GM21526 (cell line): ENCODE measurements around the gene HTRA2.
A peak's percentile ranks its signal among the peaks of the same experiment; 100 is the strongest.
"Not testable (repeated sequence)": the region's sequence is repeated elsewhere in the genome, so short reads cannot be mapped to it uniquely, and the experiment has no call there.

Experiments
- ATAC-seq: cut with Tn5 transposase; IDR thresholded peaks from one replicate; pipeline ENCODE4 v1.9.1; 2021; ENCODE audit warnings: moderate library complexity; ENCODE audit not compliant: unreplicated experiment, low FRiP score

The HTRA2 gene

DNA sequence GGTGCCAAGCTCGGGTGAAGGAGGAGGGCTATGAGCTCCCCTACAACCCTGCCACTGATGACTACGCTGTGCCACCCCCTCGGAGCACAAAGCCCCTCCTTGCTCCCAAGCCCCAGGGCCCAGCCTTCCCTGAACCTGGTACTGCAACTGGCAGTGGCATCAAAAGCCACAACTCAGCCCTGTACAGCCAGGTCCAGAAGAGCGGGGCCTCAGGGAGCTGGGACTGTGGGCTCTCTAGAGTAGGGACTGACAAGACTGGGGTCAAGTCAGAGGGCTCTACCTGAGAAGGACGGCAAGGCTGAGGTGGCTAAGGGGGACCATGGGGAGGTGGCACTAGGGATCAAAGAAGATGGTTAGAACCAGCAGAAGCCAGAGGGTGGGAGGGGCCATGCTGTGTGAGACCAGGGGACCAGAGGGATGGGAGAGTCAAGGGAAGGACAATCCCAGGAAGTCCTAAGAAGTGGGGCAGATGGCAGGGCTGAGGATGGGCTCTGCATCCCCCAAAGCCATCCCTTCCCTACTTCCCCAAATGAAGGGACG lies 27.2 kb downstream of the HTRA2 start:
- ATAC-seq = no peak

DNA sequence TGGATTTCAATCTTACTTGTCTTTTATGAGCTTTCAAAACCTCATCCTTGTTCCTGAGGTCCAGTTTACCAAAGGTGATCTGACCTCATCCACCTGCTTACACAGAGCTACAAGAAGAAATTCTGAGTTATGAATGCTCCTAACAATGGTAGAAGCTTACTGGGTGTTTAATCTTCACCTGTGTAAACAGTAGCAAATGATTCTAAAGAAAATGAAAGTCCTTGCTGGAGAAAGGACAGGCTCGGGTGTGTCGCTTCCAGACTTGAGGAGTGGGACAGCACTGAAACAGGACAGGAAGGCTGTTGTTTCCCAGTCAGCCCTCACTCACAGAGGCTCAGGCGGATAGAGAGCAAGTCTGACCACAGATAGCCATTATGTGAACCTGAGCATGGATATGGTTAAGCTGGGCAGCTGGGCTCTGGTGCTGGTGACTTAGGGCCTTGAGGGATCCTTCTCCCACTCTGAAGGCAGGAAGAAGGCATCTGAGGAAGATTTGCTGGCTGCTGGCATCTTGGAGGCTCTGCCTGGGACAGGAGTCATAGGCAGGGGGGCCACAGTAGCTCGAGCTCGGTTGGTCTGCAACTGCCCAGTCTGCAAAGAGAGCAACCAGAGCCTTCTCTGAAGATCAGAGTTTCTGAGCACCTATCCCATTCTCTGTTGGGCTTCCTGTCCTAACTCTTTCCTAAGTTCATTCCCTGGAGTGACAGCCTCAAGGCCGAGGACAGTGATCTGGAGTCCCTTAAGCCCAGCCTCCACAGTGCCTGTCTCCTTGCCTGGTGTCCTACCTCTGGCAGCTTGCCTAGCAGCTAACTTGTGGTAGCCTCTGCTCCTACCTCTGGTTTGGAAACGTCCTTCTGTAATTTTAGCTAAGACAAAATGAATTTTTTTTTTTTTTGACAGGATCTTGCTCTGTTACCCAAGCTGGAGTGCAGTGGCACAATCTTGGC lies 28.8 kb downstream of the HTRA2 start:
- no peak for ATAC-seq

DNA sequence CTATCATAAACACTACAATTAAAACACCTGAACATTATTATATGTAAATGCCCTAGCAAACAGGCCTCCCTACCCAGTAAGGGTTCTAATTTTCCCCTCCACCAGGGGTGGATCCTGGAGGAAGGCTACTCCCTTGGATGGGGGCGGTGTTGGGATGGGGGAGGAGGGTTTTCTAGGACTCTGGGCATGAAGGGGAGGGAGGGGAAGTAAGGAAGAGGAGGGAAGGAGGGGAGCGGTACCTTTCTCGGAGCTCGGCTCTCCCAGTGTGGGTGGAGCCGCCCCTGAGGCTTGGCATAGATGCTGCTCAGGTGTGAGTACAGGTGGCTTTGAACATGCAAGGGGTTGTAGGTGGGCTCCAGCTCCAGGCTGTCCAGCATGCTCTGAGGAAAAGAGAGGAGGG lies 30.2 kb downstream of the HTRA2 start:
- no peak for ATAC-seq

DNA sequence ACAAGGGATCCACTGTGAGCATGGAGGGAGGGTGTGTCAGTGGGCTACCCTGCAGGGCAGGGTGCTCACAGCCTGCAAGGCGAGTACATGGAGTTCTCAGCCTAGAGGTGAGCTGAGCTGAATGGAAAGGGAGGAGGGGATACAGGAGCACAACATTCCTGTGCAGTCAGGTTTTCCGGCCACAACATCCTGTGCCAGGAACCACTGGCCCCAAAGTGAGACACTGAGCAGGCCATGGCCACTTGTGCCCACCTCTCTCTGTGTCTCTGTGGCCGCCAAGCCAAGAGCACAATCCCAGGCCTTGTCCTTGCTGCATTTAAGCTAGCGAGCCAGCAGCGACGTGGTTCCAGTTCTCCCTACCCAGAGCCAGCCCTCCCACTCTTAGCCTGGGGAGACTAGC lies 30.9 kb downstream of the HTRA2 start:
- ATAC-seq = no peak

DNA sequence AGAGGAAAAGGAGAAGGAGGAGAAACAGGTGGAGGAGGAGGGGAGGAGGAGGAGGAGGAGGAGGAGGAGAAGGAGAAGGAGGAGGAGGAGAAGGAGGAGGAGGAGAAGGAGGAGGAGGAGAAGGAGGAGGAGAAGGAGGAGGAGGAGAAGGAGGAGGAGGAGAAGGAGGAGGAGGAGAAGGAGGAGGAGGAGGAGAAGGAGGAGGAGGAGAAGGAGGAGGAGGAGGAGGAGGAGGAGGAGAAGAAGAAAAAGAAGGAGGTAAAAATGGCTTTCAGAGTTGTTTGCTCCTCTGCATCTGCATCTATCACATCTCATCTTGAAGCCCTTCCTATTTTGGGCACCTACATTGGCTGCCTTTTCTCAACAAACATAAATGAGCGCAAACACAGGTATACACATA lies 31.3 kb downstream of the HTRA2 start:
- not testable (repeated sequence) for ATAC-seq

DNA sequence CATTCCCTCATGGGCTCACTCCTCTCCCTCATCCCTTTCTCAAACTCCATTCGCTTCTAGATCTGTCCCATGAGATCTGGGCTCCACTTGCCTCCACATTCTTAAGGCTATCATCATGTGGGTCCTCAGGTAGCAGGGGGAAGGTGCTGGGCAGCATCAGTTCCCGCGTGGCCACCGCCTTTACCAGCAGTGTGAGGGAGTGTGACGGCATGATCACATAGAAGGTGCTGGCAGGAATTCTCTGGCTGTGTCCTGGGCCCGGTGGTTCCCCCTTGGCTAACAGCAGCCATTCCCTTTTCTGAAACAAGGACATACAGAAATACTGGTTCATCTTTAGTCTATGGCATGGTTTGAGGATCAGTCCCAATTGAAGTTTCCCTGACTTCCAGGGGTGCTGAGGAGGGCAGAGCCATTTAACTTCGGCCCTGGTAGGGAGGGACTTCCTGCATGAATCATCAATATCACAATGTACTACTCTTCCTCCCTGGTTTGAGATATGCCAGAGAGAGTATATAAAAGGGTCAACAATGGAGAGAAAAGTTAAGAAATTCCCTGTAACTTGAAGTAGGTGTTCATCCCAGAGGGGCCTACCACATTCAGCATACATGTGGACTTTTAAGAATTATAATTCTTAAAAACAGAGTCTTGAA lies 32.5 kb downstream of the HTRA2 start:
- ATAC-seq = no peak

DNA sequence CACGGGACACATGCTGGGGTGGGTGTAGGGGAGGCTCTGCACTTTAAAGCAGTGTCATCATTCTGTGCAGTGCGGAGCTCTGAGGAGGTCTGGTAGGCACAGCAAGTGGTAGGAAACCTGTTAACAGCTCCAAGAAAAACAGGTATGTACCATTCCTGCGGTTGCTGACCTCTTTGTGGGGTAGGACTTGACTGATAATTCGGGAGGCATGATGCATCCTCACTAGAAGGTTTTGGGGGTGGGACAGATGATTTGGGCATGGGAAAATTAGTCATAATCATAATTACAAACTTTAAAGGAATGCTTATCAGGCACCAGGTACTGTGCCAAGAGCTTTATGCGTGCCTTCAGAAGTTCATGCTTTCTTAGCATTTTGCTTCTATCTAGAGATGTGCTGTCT lies 34.5 kb downstream of the HTRA2 start:
- ATAC-seq = no peak

DNA sequence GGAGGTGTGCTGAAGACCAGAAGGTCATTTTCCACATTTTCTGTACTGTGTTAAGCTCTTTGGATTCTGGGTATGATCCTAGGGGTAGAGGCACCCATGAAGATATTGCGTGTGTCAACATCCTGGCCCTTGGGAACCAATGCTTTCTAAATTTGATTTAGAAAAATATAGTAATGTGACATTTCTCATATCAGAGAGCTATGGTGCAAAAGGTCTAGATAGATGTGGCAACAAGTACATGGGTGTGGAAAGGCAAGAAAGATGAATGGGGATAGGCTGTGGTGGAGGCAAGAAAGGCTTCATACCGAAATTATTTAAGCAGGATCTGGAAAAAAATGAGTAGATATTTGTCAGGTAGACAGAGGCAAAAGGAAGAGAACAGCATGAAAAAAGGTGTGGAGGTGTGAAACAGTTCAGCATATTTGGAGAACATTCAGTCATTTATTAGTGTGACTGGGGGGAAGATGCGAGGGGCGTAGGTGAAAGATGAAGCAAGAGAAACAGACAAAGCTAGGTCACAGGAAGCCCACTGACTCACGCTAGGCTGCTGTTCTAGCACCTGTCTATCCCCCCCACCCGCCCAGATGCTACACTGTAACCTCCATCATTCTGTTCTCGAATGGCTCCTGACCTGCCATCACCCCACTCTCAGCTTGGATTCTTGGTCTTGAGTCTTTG lies 36.5 kb downstream of the HTRA2 start:
- ATAC-seq = no peak

DNA sequence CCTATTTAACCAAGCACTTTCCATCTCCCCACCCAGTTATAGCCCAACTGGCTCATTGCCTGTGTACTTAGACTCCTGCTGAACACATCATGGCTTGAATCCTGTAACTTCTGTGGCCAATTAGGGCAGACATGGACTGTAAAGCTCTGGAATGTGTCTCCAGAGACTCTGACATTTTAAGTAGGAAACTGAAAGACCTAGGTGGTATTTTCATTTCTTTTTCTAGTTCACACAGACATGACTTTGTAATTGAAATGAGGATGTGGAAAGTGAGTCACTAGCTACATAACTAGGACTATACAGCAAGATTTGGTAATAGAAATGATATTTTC lies 37.0 kb downstream of the HTRA2 start:
- ATAC-seq = no peak

DNA sequence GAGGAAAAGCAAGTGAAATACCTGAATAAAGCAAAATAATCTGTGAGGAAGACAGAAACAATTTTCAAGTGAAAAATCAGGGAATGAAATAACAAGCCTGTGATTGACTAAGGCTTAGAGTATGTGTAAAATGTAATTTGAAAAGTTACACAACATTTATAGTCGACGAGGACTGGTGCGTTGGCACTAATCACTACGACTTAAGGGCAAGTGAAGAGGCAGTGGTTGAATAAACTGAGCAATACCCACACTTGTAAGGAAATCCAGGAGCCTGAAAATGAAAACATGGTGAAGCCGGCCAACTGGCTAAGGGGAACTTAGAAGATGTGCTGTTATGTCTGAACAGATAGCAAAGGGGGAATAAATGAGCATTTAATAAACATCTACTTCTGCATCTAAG lies 38.1 kb downstream of the HTRA2 start:
- ATAC-seq = no peak

DNA sequence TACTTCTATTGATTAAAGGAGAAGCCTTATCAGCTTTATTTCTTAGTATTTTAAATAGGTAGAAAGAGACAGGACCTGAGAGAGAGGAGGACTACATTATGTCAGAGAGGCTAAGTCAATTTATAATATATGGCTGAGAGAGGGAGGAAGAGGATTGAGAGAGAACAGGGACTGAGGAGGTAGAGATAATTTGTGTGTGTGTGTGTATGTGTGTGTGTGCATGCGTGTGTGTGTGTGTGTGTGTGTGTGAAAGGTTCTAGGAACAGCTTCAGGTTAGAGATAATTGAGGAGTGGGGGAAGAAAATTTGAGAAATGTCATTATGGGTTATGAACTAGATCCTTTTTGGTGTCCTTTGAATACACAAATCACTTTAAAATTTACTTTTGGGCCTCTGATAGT lies 40.0 kb downstream of the HTRA2 start:
- ATAC-seq = no peak

DNA sequence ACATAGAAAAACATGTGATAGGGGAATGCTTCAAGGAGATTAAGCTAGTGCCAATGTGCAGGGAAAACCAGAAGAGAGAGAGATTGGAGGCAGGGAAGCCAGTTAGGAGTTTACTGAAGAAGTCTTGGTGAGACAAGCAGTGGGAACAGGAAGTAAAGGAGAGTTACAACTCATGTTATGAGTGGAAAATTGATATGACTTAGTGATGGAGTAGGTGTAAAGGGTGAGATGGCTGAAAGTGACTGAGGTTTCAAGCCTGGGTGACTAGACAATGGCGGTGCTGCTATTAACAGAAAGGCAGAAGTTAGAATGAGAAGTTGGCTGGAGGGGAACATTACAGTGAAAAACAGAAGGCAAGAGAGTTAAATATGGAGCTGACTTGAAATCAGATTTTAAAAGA lies 41.3 kb downstream of the HTRA2 start:
- peak; percentile 50 for ATAC-seq

DNA sequence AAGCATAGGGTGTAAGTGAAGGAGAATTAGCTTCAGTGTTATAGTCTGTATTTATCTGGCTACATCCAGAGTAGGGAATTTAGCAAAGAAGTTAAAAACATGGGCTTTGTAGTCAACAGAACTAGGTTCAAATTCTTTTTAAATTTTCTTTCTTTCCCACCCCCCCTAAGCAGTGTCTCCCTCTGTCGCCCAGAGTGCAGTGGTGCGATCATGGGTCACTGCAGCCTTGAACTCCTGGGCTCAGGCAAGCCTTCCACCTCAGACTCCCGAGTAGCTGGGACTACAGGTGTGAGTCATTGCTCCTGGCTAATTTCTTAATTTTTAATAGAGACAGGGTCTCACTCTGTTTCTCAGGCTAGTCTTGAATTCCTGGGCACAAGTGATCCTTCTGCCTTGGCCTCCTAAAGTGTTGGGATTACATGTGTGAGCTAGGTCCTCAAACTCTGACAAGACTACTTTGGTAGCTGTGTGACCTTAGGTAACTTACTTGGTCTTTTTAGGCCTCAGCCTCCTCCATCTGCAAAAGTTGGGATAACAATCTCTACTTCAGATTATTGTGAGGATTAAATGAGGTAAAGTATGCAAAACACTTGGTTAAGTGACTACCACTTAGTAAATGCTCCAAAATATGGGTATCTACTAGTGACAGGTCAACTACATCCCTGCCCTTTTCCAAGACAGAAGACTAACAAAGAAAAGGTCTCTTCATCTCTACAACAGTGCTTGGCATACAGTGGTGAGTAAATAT lies 42.6 kb downstream of the HTRA2 start:
- ATAC-seq = no peak

DNA sequence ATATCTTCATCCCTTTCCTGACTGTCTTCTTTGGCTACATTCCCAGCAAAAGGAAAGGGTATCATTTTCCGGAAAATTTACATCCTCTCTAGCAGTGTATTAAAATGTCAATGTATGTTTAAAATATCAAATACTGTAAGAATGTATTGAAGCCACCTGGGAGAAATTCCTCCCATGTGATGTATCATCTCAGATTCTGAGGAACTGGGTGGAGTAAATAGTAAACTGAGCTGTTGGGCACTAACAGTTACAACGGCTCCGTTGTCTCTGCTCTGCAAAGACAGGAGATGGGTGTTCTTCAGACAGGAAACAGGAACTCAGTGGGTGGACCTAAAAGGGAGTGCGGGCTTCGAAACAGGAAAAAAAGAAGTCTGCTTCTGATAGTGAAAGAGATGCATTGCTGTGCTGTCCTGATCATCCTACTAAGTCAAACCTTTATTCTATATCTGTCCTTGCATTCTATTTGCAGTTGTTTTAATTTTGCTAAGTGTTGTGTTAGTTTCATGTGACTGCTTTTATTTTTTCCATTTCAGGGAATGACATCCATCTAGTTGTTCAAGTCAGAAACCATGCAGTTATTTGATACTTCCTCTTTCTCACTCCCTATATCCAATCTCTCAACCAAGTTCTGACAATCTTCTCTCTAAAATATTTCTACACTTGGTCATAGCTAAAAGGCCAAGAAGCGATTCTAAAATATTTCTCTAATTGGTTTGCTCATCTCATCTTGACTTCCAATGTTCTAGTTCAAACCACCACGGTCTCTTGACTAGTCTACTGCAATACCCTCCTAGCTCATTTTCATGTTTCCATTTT lies 44.2 kb downstream of the HTRA2 start:
- ATAC-seq = no peak

DNA sequence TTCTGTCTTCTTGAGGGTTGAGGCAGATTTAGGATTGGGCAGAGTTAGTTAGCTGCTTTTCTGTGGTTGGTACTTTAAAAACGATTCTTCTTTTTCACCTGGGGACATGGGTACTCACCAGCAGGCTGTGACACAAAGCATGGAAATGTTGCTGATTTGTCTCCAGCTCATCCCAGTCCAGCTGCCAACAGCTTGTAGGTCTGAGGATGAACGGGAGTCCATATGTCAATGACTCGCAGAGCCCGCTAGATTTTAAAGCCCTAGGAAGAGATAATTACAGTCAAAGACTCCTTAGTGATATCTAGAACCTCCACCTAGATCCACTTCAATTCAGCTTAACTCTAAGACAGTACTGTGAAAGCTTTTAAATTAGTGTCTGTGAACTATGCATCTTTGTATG lies 45.6 kb downstream of the HTRA2 start:
- ATAC-seq = no peak

DNA sequence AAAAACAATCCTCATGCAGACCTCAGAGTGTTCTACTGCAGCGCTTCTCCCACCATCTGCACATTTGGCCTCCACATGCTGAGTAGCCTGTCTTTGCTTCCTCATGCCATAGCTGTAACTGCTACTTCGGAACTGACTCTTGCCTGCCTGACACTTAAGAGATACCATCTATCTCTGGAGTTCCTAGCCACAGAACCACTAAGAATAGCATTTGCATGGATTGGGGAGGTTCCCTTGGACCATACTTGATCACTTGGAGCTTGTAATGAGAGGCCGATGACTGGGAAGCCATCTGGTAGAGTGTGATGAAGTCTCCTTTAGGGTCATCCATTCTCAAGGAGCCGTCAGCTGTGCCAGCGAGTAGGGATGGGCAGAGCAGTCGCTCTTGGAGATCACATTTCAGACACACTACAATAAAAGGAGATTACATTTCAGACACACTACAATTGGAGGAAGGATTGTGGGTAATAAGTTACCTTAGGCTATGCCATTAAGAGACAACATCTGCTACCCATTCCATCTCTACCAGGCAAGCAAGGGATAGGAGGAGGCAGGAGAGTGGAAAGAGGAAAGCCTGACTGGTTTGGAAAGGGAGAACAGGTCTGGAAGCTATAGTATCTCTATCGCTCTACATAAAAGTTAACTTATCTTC lies 46.6 kb downstream of the HTRA2 start:
- ATAC-seq = no peak

DNA sequence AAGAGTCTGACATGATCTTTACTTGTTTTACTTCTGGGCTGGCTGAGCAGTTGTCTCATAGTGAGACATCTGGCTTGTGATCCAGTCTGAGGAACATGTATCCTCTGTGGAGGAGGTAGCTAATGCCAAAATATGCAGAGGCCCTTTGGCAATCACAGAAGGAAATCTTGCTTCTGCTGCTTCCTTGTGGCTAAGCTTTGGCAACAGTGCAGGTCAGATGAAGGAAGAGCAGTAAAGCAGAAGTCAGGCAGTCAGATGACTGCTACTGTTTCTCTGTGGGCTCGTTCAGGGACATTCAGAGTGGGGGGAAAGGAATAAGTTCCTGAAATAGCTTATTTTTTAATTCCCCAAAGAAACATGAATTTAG lies 47.1 kb downstream of the HTRA2 start:
- ATAC-seq = no peak

DNA sequence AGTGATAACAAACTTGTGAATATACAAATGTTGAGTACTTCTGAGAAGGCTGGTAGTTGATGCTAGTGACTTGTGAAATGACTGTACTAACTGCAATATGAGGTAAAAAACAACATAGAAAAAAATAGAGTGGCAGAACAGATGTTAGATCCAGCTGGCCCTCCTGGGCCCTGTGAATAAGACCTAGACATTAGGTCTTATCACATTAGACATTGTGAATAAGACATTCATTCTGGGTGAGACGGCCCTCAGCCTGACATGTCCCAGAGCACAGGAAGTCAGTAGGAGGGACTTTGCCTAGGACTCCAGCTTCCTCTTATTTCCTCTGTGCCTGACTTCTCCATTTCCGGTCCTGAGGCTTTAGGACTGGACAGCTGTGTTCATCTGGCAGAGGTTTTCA lies 47.7 kb downstream of the HTRA2 start:
- no peak for ATAC-seq

DNA sequence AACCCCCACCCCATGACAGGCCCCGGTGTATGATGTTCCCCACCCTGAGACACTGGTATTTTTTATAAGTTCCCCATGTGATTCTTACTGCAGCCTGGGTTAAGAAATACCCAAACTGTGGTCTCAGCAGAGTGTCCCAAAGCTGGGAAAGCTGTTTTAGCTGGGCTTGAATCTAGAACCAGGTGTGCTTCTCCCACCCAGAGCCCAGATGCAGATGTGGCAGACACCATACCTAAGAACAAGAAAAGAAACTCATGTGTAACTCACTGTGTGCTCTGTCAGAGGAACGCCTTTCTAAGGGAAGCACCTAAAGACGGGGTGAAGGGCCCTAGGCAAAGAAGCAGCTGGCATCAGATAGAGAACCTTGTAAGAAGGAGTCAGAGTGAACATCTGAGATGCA lies 48.7 kb downstream of the HTRA2 start:
- ATAC-seq = no peak
